H1 (cell line): ENCODE data around the gene EGR4. TPM values are rescaled to one million over a fixed set of nuclear protein-coding genes. Genes with fewer than 3 reads are reported as not detected.

Source experiments
- CTCF ChIA-PET: fragments of 300-600 bp; sonication (Branson Sonifier 250); formaldehyde crosslinking; loops from one replicate; lab custom pipeline; 2021; ENCODE audit not compliant: partially characterized antibody; lab: Charles Lee
- POLR2A ChIA-PET: fragments of 300-600 bp; sonication (Branson Sonifier 250); formaldehyde crosslinking; loops from one replicate; lab custom pipeline; 2021; ENCODE audit warnings: inconsistent platforms; ENCODE audit not compliant: partially characterized antibody; lab: Charles Lee
- DNase-seq, 2 experiments: peaks; one replicate each; pipeline versions ENCODE4 v3.0.0 to v3.0.0-alpha.2; 2010 to 2022; ENCODE audit warnings: low spot score in 2 of 2, low read depth in 1 of 2, mixed read lengths in 1 of 2
- FAIRE-seq: peaks from 2 replicates; lab custom pipeline; 2011; peaks lifted over from hg19 to GRCh38; lab: Jason Lieb, UNC
- H2AFZ ChIP-seq: 2 replicates; pipeline ENCODE4 v1.8.1; 2012; ENCODE audit warnings: low read length, inconsistent platforms
- H2AK5ac ChIP-seq: 2 replicates; pipeline ENCODE4 v1.6.1; 2013; ENCODE audit warnings: low read depth, low read length
- H2BK120ac ChIP-seq: replicated peaks from 2 replicates; pipeline ENCODE3; 2013; ENCODE audit warnings: low read depth, low read length, inconsistent platforms
- H2BK12ac ChIP-seq: 2 replicates; pipeline ENCODE4 v1.6.1; 2013; ENCODE audit warnings: low read depth, low read length
- H2BK15ac ChIP-seq: 2 replicates; pipeline ENCODE4 v1.6.1; 2013; ENCODE audit warnings: low read length
- H2BK20ac ChIP-seq: 2 replicates; pipeline ENCODE4 v1.6.1; 2013; ENCODE audit warnings: low read length
- H2BK5ac ChIP-seq: 2 replicates; pipeline ENCODE4 v1.6.1; 2013; ENCODE audit warnings: low read depth, low read length
- H3K14ac ChIP-seq: 2 replicates; pipeline ENCODE4 v1.6.1; 2013; ENCODE audit warnings: inconsistent platforms; ENCODE audit not compliant: insufficient read length
- H3K18ac ChIP-seq: 2 replicates; pipeline ENCODE4 v1.6.1; 2013; ENCODE audit warnings: low read length; ENCODE audit errors: extremely low read depth
- H3K23ac ChIP-seq: 2 replicates; pipeline ENCODE4 v1.6.1; 2013; ENCODE audit warnings: inconsistent platforms; ENCODE audit not compliant: insufficient read length
- H3K23me2 ChIP-seq: 2 replicates; pipeline ENCODE4 v1.6.1; 2013; ENCODE audit warnings: low read depth, low read length
- H3K27ac ChIP-seq: 2 replicates; pipeline ENCODE4 v1.6.1; 2011; ENCODE audit warnings: low read depth, low read length, inconsistent platforms
- H3K27me3 ChIP-seq, 4 experiments: replicated peaks in 1 of 4; 1 replicate in 1 of 4; 2 replicates in 3 of 4; pipeline versions ENCODE4 v1.6.1 to v1.8.1; 2011 to 2013; ENCODE audit warnings: low read length in 3 of 4, mild to moderate bottlenecking in 3 of 4, inconsistent platforms in 2 of 4, mixed read lengths in 2 of 4, moderate library complexity in 1 of 4; ENCODE audit not compliant: control insufficient read depth in 3 of 4, insufficient read depth in 3 of 4; ENCODE audit errors: extremely low read depth in 1 of 4
- H3K36me3 ChIP-seq, 4 experiments: 2 replicates each; pipeline versions ENCODE4 v1.6.1 to v1.8.1; 2011 to 2013; ENCODE audit warnings: mild to moderate bottlenecking in 4 of 4, low read length in 3 of 4, moderate library complexity in 2 of 4, control low read depth in 1 of 4, inconsistent platforms in 1 of 4; ENCODE audit not compliant: insufficient read depth in 4 of 4, control insufficient read depth in 2 of 4
- H3K4ac ChIP-seq: replicated peaks from 2 replicates; pipeline ENCODE3; 2013; ENCODE audit warnings: low read length, low read depth, mixed read lengths, inconsistent platforms; ENCODE audit not compliant: insufficient read length
- H3K4me1 ChIP-seq, 4 experiments: replicated peaks in 1 of 4; 1 replicate in 1 of 4; 2 replicates in 3 of 4; pipeline versions ENCODE4 v1.6.1 to v1.8.1; 2011 to 2013; ENCODE audit warnings: low read length in 3 of 4, inconsistent platforms in 2 of 4, mixed read lengths in 1 of 4; ENCODE audit not compliant: insufficient read depth in 4 of 4, control insufficient read depth in 3 of 4
- H3K4me2 ChIP-seq, 2 experiments: 2 replicates each; pipeline versions ENCODE4 v1.6.1 to v1.8.1; 2011 to 2013; ENCODE audit warnings: low read depth in 2 of 2, low read length in 2 of 2, control low read depth in 1 of 2, inconsistent platforms in 1 of 2, mild to moderate bottlenecking in 1 of 2; ENCODE audit not compliant: insufficient read depth in 1 of 2
- H3K4me3 ChIP-seq, 4 experiments: fragments of 200-600, 300-600 bp in 1 of 4; sonication (generic), shearing (Covaris generic), sonication (Bioruptor Twin) in 1 of 4; 2 replicates each; pipeline versions ENCODE4 v1.5.1 to v1.8.1; 2011 to 2016; ENCODE audit warnings: low read length in 4 of 4, low read depth in 3 of 4, control low read depth in 2 of 4, inconsistent platforms in 2 of 4, mild to moderate bottlenecking in 2 of 4, mixed read lengths in 1 of 4, moderate library complexity in 1 of 4; ENCODE audit not compliant: insufficient read depth in 2 of 4; ENCODE audit errors: extremely low read depth in 1 of 4
- H3K56ac ChIP-seq: replicated peaks from 2 replicates; pipeline ENCODE3; 2013; ENCODE audit warnings: low read depth, mild to moderate bottlenecking, mixed read lengths, low read length, inconsistent platforms; ENCODE audit not compliant: insufficient read length
- H3K79me1 ChIP-seq: 2 replicates; pipeline ENCODE4 v1.6.1; 2013; ENCODE audit warnings: low read depth, low read length, control low read depth
- H3K79me2 ChIP-seq, 2 experiments: 2 replicates each; pipeline versions ENCODE4 v1.6.1 to v1.8.1; 2012 to 2013; ENCODE audit warnings: low read length in 2 of 2, mild to moderate bottlenecking in 2 of 2, inconsistent platforms in 1 of 2; ENCODE audit not compliant: insufficient read depth in 2 of 2, control insufficient read depth in 1 of 2
- H3K9ac ChIP-seq, 4 experiments: replicated peaks in 1 of 4; 1 replicate in 1 of 4; 2 replicates in 3 of 4; pipeline versions ENCODE4 v1.6.1 to v1.8.1; 2011 to 2013; ENCODE audit warnings: low read depth in 3 of 4, low read length in 3 of 4, control low read depth in 2 of 4, mild to moderate bottlenecking in 2 of 4, moderate library complexity in 2 of 4, inconsistent platforms in 1 of 4; ENCODE audit errors: extremely low read depth in 1 of 4
- H3K9me3 ChIP-seq, 2 experiments: 2 replicates each; pipeline versions ENCODE4 v1.6.1 to v1.8.1; 2012 to 2013; ENCODE audit warnings: mild to moderate bottlenecking in 2 of 2, moderate library complexity in 2 of 2, control low read depth in 1 of 2, inconsistent platforms in 1 of 2, low read depth in 1 of 2, low read length in 1 of 2, mixed read lengths in 1 of 2; ENCODE audit not compliant: insufficient read depth in 2 of 2
- H4K20me1 ChIP-seq, 2 experiments: replicated peaks in 1 of 2; 2 replicates each; pipeline versions ENCODE3 to v1.8.1; 2011 to 2013; ENCODE audit warnings: inconsistent platforms in 2 of 2, low read length in 2 of 2, mild to moderate bottlenecking in 1 of 2; ENCODE audit not compliant: insufficient read depth in 2 of 2, control insufficient read depth in 1 of 2
- H4K5ac ChIP-seq: 2 replicates; pipeline ENCODE4 v1.6.1; 2013; ENCODE audit warnings: low read length, low read depth, mixed read lengths, inconsistent platforms; ENCODE audit not compliant: insufficient read length
- H4K8ac ChIP-seq: 2 replicates; pipeline ENCODE4 v1.8.0; 2013; ENCODE audit warnings: mild to moderate bottlenecking, moderate library complexity, low read length, inconsistent platforms; ENCODE audit not compliant: insufficient read depth; ENCODE audit errors: extremely low read depth
- H4K91ac ChIP-seq: replicated peaks from 2 replicates; pipeline ENCODE3; 2013; ENCODE audit warnings: low read length, mixed read lengths, inconsistent platforms; ENCODE audit not compliant: insufficient read length
- BACH1 ChIP-seq: IDR thresholded peaks from 2 replicates; pipeline ENCODE4 v1.6.1; 2012; ENCODE audit warnings: low read length, improper control_type of control experiment
- CBX8 ChIP-seq: fragments of 300-800, 300-1000 bp; sonication (generic); IDR thresholded peaks from 2 replicates; pipeline ENCODE4 v1.7.1; 2016; ENCODE audit warnings: low read depth, low read length, borderline replicate concordance
- CREB1 ChIP-seq: IDR thresholded peaks from 2 replicates; pipeline ENCODE4 v1.6.1; 2012; ENCODE audit warnings: inconsistent platforms
- JUND ChIP-seq: IDR thresholded peaks from 2 replicates; pipeline ENCODE4 v1.6.1; 2011; ENCODE audit warnings: mild to moderate bottlenecking, improper control_type of control experiment, low read length
- KDM4A ChIP-seq: IDR thresholded peaks from one replicate; pipeline ENCODE4 v1.7.1; 2012; ENCODE audit warnings: low read depth, mild to moderate bottlenecking, moderate library complexity, low read length, inconsistent platforms; ENCODE audit not compliant: severe bottlenecking
- POLR2A ChIP-seq, 2 experiments: IDR thresholded peaks; 1 replicate in 1 of 2; 2 replicates in 1 of 2; pipeline ENCODE4 v1.6.1; 2011; ENCODE audit warnings: low read depth in 2 of 2, low read length in 2 of 2, mild to moderate bottlenecking in 2 of 2; ENCODE audit errors: control extremely low read depth in 1 of 2
- RXRA ChIP-seq: IDR thresholded peaks from 2 replicates; pipeline ENCODE4 v1.6.1; 2011; ENCODE audit warnings: low read depth, mild to moderate bottlenecking, low read length, moderate library complexity; ENCODE audit not compliant: insufficient read depth
- SP1 ChIP-seq: IDR thresholded peaks from 2 replicates; pipeline ENCODE4 v1.6.1; 2011; ENCODE audit warnings: low read depth, low read length
- SRF ChIP-seq: IDR thresholded peaks from 2 replicates; pipeline ENCODE4 v1.6.1; 2011; ENCODE audit warnings: mild to moderate bottlenecking, low read depth, low read length, moderate library complexity
- TEAD4 ChIP-seq: IDR thresholded peaks from 2 replicates; pipeline ENCODE4 v1.6.1; 2012; ENCODE audit warnings: low read depth, low read length, inconsistent platforms, mixed read lengths
- WGBS, 2 experiments: shearing (Covaris generic) in 1 of 2; methylation state at CpG; one replicate each; pipeline versions ENCODE4 v1.1.6 to v1.1.7; 2013 to 2015; ENCODE audit warnings: low lambda C conversion rate in 2 of 2, mixed read lengths in 2 of 2, inconsistent platforms in 1 of 2, low coverage in 1 of 2, missing lambda C conversion rate in 1 of 2; ENCODE audit not compliant: insufficient replicate concordance in 2 of 2, insufficient coverage in 1 of 2, insufficient read length in 1 of 2; ENCODE audit errors: extremely low coverage in 1 of 2, missing lambda C conversion rate in 1 of 2; 5-methylcytosine and 5-hydroxymethylcytosine counted together
- polyA plus RNA-seq, 7 experiments: library from polyadenylated mRNA; depleted of rRNA in 3 of 7; stranded (reverse) in 5 of 7; unstranded in 2 of 7; fragments of >200 nt in 5 of 7; fragments of 200-250 nt in 2 of 7; gene quantifications; 1 replicate in 5 of 7; 2 replicates in 1 of 7; 4 replicates in 1 of 7; pipeline versions ENCODE4 v1.2.1 to v1.2.3, GENCODE V29; 2011 to 2013; ENCODE audit warnings: missing spikeins in 2 of 7, mixed read lengths in 2 of 7
- total RNA-seq: library from RNA; stranded (reverse); fragmentation: NEBNext Ultra II Directional; extraction: Animal tissue kit (Norgen Biotek cat#: 25700); gene quantifications from 2 replicates; pipeline ENCODE4 v1.2.1, GENCODE V29; 2021
- TF ChIP-seq, protein P1 (sequence below): IDR thresholded peaks from 2 replicates; pipeline ENCODE4 v1.6.1; 2011; ENCODE audit warnings: low read length, improper control_type of control experiment

The EGR4 gene
- total and polyA plus RNA-seq, 2 of the 8 experiments (the other 6 are each of a cell fraction or from before 2014, with no cell fraction given): 0.20 TPM; not detected in 1

DNA sequence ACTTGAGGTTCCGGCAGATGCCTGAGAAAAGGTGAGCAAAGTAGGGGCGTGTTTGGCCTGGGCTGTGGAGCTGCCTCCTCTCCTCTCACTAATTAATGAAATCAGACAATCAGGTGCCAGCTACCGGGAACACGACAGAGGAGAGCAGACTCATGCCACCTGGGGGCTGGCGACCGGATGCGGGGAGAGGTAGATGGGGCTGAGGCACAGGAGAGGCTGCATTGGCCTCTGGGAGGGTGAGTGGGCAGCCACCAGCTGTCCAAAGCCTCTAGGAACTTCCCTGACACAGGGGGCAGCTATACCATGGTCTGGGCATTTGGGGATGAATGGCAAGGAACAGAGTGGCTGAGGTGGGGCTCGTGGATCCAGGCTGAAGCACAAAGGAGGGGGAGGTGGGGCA, 34.1 kb downstream of the EGR4 start:
- no peak for FAIRE-seq

More for the DNA sequence above, 34.1 kb downstream of the EGR4 start:
- H3K56ac ChIP-seq: no peak overlapping the region
- H3K18ac ChIP-seq: no peak overlapping the region
- H2BK15ac ChIP-seq: no peak overlapping the region
- H3K4me1 ChIP-seq: peaks cover 0 to 12% (median 4%) of the 10 kb centered on the region in 4 experiments; a peak in 3 of 7 replicates
- H4K5ac ChIP-seq: no peak overlapping the region
- no peak overlapping the region for H4K8ac ChIP-seq
- H3K4ac ChIP-seq: no peak overlapping the region
- H3K23me2 ChIP-seq: no peaks in the 10 kb centered on the region; the same call in 1 of the 2 replicates
- H4K20me1 ChIP-seq: peaks cover 15 to 22% of the 10 kb centered on the region in 2 experiments
- no peak overlapping the region for H3K27ac ChIP-seq
- no peak overlapping the region for H2AK5ac ChIP-seq
- H2BK5ac ChIP-seq: no peak overlapping the region
- CTCF ChIA-PET: interaction anchor here (0.6 to 7.0 kb wide), 13 partner anchors 9 to 1320 kb away, joined by 3 to 51 read pairs (median 4); partner anchors contain the start of genes CCT7, EGR4, PRADC1 and SMYD5
- WGBS, 2 experiments: 92% methylated on average over 8 of the region's 8 CpGs; no CpG with 5 or more reads in 1 of the 2 experiments
- H4K91ac ChIP-seq: no peak overlapping the region
- H3K27me3 ChIP-seq: no peaks in the 10 kb centered on the region
- H3K4me3 ChIP-seq: no peak overlapping the region
- POLR2A ChIA-PET: interaction anchor here (0.9 to 5.1 kb wide), 5 partner anchors 8 to 25 kb away, joined by 3 to 53 read pairs (median 3); partner anchors contain the start of genes CCT7, FBXO41 and PRADC1
- no peaks in the 10 kb centered on the region for H3K79me1 ChIP-seq
- no peaks in the 10 kb centered on the region for H3K9me3 ChIP-seq
- no peak overlapping the region for H3K23ac ChIP-seq
- no peak for DNase-seq
- H3K4me2 ChIP-seq: no peak overlapping the region
- H2BK20ac ChIP-seq: no peak overlapping the region
- no peaks in the 10 kb centered on the region for H3K79me2 ChIP-seq
- no peak overlapping the region for H3K14ac ChIP-seq
- no peak overlapping the region for H2BK12ac ChIP-seq
- no peak overlapping the region for H2AFZ ChIP-seq
- H3K36me3 ChIP-seq: peaks cover 3 to 24% (median 8%) of the 10 kb centered on the region in 4 experiments; a peak in 5 of 8 replicates
- H3K9ac ChIP-seq: no peak overlapping the region
- H2BK120ac ChIP-seq: no peak overlapping the region
- TF ChIP-seq TEAD4 (no peak), POLR2A (IDR thresholded peaks at IDR 0.05; ENCODE audit: control extremely low read depth in 1 of 2, low read depth in 2 of 2, low read length in 2 of 2) (no peak), CBX8 (no peak), CREB1 (no peak), BACH1 (no peak), JUND (no peak), KDM4A (no peak), SP1 (no peak), SRF (no peak), RXRA (no peak)
- TF ChIP-seq, protein P1, sequence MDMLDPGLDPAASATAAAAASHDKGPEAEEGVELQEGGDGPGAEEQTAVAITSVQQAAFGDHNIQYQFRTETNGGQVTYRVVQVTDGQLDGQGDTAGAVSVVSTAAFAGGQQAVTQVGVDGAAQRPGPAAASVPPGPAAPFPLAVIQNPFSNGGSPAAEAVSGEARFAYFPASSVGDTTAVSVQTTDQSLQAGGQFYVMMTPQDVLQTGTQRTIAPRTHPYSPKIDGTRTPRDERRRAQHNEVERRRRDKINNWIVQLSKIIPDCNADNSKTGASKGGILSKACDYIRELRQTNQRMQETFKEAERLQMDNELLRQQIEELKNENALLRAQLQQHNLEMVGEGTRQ: no peak
- TF ChIP-seq, all 59 proteins: peak for 0
